GM18526 (cell line): ENCODE measurements around the gene CACNA2D3.

ENCODE experiments used
- POLR2A ChIP-seq: IDR thresholded peaks from 3 replicates; pipeline ENCODE4 v1.6.1; 2011; ENCODE audit not compliant: insufficient read length; ENCODE audit errors: extremely low read depth

Gene CACNA2D3

DNA sequence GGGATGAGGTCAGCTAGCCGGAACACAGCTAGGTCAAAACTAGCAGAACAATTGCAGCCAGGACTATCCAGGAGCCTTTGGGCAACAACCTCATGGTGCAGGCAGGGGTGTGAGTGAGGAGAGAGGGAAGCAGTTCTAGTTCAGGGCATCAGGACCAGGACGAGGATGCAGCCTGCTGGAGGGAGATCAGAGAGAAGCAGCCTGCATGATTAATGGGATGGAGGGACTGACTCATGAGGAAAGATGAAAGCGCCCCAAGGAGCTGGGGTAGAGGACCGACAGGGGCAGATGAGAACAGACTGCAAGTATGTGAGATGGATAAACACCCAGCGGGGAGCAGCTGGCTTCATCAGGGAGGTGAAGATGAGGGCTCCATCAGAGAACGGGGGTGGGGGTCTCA, 843.4 kb downstream of the CACNA2D3 start:
- TF ChIP-seq POLR2A: no peak

DNA sequence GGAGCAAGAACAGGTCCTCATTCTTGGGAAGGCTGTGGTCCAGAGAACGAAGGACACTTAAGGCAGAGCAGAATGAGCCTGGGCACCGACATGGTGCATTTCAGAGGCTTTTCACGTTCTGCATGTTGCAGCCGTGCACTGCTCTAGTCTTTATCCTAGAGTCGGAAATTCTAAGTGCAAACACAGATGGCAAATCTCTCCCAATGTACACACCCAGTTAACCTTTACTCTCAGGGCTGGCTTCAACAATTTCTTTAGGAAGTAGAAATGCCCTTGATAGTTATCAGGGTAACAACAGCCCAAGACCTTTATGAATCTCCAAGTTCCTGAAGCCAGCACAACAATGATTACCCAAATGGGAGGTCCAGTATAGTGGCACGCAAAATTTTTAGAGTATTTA, 844.6 kb downstream of the CACNA2D3 start:
- no peak for TF ChIP-seq POLR2A

DNA sequence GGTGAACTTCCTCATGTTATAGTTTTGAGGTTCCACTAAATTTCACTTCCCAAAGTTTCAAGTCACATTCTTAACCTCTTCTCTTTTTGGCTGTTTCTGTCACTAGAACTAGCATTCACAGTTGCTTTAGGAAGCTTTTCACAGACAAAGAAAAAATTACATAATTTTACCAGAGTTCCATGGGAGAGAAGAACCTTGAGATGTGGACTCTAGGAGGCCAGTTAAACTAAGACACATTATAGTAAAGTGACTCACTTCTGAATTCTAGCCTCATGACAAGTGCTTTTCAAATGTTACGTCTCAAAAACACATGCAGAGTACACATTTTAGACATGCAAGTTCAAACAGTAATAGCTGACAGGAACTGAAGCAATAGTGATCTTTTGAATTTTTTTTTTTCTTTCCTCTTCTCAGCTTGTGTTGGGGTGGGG, 845.4 kb downstream of the CACNA2D3 start:
- no peak for TF ChIP-seq POLR2A

DNA sequence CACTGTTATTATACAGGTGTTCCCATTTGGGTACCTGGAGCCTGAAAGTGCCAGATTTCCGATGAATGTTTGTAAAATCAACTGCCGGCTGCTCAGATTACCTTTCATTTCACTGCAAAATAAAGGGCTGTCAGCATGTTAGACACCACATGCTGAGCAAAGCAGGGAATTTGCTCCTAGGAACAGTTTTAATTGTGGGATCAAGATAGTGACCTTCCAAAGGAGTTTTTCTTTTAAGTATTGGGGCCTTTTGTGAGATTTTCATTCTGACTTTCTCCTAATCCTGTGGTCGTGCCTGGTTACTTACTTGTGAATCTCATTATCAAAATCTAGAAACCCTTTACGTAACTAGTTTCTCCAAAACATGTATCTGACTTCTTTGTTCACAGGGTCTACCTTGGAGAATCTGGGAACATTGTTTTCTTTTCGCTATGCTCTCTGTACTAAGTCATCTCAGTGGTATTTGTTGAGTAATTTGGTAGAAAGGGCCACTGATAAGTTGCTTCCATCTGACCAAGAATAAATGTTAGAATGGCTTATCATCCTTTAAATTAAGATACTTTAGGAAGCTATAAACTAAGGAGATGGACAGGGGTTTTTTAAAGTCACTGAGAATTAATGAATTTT, 846.3 kb downstream of the CACNA2D3 start:
- TF ChIP-seq POLR2A: no peak

DNA sequence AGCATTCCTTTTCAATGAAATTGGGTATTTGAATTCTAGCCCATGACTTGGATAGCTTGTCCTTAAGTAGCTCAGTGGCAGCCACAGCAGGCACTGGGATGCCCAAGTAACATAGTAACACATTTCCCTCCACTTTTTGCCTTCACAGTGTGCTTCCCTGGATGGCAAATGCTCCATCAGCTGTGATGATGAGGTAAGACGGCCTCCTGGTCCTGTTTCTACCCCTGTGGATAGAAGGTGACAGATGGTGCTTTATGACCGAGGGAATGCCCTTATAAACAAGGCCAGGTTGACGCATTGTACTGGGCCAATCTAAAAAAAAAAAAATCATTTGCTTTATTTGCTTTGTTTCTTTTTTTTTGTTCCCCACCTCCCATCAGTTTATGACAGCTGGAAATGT, 847.3 kb downstream of the CACNA2D3 start:
- TF ChIP-seq POLR2A: no peak

DNA sequence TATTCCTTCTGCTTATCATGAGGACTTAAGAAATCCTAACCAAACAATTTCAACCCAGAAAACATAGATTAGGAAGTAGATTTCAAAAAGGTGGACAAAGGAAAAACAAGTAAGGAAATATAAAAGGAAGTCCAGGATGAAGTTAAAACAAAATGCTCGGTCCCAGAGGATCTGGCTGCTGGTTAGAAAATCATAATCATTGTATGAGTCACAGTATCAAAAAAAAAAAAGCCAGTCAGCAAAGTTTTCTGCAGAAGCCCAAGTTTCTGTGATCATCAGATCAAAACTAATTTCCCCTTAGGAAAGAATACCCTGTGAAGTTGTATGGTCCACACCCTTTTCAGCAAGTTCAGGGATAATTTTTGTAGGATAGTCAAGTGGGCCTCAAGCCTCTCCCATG, 848.5 kb downstream of the CACNA2D3 start:
- TF ChIP-seq POLR2A: no peak

DNA sequence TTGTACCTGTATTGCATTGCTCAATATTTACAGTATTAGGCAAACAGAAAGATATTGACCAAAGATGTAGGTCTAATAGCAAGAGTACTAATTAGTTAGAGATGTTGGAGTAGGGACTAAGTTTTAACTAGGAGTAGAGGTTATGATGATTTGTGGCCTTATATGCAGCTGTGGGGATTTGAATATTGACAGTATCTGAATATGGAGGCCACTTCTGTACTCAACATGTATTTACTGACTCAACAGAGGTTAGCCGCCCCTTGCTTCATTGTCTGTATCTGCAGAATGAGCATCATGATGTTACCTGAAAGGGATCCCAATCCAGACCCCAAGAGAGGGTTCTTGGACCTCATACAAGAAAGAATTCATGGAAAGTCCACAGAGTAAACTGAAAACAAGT, 855.1 kb downstream of the CACNA2D3 start:
- no peak for TF ChIP-seq POLR2A

DNA sequence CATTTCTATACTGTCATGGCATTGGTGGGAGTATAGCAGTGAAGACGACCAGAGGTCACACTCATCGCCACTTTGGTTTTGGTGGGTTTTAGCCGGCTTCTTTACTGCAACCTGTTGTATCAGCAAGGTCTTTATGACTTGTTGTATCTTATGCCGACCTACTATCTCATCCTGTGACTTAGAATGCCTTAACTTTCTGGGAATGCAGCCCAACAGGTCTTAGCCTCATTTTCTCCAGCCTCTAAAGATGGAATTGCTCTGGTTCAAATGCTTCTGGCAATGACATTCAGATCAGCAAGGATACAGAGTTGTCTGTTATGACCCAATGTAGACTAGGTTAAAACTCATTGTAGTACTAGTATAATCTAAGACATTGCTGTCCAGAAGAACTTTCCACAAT, 860.5 kb downstream of the CACNA2D3 start:
- no peak for TF ChIP-seq POLR2A

DNA sequence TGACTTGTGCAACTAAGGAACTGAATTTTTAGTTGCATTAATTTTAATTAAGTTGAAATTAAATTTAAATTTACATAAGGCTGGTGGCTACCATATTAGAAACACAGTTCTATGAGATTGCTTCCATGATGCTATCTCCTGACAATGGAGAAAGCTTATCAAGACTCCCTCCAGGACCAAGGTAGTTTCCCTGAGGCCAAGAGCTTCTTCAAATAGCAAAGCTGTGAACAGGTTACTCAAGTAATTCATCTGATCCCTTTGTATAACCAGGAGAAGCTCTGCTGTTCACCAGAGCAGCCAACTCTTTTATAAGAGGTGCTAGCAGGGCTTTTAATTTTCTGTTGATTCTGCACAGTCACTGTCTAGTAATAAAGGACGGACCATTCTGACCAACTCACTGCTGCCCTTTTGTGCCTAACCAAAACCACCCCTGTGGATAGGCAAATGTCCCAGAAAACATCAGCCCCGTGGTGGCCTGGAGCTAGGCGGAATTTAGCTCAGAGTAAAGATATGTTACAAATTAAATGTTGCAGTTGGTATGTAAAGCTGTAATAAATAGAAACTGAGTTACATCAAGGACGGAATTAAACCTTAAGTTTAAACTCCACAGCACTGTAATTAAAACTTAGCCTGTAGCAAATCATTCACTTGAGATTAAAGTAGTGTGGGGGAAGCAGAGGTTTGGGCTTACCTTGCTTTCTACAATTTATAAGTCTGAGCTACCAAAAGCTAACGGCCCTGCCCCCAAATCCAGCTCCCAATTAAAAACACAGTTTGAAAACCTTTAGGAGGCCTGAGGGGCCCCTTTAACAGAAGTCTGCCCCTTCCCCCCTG, 861.1 kb downstream of the CACNA2D3 start:
- no peak for TF ChIP-seq POLR2A

DNA sequence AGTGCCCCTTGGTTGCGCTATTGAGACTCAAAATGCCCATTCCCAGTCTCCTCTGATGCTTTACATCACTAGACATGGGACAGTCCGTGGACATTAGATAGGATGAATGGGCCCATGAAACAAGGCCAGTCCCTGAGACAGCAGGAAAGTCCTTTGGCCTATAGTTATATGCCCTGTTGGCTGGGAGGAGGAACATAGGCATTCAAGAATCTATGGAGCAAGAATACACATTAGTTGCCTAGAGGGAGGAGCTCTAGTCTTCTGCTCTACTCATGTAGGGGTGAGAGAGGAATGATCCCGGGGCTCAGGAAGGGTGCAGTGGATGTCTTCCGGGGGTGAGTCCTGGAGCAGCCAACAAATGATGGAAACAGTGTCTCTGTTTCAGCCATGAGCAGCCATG, 863.5 kb downstream of the CACNA2D3 start:
- TF ChIP-seq POLR2A: no peak

DNA sequence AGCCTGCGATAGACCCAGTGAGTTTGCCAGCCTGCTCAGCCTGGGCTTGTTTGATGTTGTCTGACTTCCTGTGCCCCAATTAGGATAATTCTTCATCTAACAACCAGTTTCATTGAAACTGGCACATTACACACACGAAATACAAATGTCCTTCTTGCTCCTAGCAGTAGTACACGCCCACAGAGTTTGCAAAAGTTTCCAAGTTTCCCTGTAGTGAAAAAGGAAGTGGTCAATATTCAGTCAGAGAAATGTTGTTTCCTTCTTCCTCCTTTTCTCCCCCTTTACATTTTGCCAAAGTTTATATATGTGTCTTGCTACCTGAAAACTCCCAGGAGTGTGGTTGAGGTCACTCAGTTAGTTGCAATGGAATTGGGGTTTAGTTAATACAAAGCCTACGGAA, 863.9 kb downstream of the CACNA2D3 start:
- no peak for TF ChIP-seq POLR2A

DNA sequence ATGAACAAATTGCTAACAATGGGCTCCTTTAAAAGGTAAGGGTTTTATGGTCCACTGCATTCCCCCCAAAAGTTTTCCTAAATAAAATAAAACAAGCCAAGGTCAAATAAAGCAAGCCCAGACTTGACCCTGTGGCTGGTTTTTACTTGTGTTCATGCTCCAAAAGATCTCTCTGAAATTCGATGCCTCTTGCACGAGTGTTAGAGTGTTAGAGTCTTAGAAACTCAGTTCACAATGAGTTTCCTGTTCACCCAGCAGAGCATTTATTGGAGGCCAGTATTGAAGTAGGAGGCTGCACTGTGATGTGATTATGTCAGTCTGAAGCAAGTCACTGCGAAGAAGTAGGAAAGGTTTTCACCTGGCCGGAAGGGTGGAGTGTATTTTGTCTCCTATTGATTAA, 865.4 kb downstream of the CACNA2D3 start:
- no peak for TF ChIP-seq POLR2A

DNA sequence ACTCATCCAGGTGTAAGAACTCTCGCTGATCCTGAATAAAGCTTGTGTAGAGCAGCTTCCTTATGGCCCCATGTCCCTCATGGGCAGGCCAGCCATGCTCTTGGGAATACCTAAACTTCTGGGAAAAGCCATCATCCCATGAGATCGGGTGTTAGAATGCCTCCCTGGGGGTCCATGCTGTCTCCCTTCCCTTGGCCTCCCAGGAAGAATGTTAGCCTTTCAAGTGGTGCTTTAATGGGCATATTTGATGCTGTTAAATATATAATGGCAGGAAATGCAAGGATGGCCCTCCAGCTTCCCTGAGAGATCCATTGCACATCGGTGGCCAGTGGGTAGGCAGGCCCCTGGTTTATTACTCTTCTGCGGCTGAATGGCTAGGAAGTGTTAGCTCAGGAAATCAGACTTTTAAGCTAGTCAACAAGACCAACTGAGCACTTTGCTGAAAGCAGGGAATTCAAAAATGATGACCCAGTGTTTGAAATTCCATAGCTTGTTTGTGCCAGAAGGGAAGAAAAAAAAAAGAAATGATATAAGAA, 866.0 kb downstream of the CACNA2D3 start:
- TF ChIP-seq POLR2A: no peak

DNA sequence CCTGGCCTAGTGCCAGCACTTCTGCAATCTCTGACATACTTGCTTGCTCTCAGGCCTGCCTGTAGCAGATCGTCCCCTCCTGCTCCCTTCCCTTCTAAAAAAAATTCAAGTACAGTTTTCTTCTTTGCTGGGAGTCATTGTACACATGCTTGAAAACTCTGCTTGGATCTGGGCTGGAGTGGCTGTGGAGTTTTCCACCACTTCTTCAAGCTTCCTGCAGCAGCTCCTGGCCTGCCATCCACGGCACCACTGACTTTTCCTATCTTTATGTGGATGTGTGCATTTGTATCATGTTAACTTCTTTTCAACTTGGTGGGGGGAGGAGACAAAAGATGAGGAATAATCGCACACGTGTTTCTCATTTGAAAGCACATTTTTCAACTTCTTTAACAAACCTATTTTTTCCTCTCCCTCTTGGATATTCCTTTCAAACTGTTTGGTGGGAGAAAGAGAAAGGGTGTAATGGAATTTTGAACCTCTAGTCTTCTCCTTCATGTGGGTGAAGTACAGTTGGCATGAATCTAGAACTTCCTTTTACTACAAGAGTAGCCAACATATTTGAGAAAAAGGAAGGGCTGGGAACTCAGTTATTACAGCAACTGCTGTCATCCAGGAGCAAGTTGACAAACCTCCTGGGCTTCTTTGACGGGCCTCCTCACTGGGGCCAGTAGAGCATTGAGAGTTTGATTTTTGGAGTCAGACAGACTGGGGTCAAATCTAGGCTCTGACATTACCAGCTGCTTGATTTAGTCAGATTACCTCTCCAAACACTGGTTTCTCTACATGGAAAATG, 866.7 kb downstream of the CACNA2D3 start:
- TF ChIP-seq POLR2A: no peak

DNA sequence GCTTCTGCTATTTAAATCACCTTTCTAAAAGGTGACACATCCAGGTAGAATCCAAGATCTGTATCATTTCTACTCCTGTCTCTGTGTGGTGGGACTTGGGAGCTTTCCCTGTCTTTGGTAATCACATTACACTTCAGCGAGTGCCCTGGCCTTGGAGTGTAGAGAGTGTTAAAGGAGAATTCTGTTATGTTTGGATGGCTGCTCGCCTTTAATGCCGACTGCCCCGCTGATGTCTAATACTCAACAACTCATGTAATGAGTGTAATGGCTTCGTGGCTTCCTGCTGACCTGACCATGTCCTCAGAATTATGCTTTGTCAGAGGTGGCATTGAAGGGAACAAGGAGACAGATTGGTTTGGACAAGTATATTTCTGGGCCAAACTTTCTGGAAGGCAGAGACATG, 871.8 kb downstream of the CACNA2D3 start:
- TF ChIP-seq POLR2A: no peak

DNA sequence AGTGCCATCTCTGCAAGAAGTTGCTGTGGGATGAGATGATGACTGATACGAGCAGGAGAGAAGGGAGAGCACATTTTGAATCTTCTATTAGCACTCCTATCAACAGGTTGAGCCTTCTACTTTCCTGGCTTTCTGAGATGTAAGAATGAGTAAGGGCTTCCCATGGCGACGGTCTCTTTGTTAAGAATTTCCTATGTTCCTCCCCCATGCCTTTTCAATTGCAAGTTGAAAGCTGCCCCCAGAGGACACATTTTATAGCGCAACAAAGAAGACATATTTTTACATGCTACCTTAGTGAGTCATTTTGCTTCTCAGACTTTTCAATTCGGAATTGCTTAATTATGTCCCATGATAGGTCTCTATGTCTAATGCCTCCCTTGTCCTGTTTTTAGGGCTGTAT, 876.8 kb downstream of the CACNA2D3 start:
- TF ChIP-seq POLR2A: no peak

DNA sequence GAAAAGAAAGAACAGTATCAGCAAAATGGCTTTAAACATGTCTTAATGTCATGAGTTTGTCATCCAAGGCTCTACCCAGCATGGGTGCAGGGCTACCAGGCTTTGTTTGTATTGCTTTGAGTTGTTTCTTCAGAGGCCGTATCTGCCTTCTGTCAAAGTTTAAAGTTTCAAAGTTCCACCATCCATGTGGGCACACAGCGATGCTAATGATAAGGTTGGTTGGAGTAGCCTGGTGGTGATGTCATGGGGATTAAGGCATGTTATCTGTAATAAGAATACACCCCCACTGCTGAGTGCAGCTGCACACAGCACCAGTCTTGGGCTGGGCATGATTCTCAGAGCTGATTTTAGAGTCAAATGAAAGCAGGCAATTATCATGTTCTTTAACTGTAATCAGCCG, 877.5 kb downstream of the CACNA2D3 start:
- TF ChIP-seq POLR2A: no peak
